K562 (cell line): ENCODE data around the gene DIPK2A. TPM values are rescaled to one million over a fixed set of nuclear protein-coding genes. Genes with fewer than 3 reads are reported as not detected.

Experiments
- ADNP ChIP-seq: fragments of 200-800 bp; sonication (Bioruptor generic); IDR thresholded peaks from 2 replicates; pipeline ENCODE4 v1.6.1; 2016; ENCODE audit warnings: missing genetic modification characterization, missing compliant biosample characterization
- CBX3 ChIP-seq, 2 experiments: IDR thresholded peaks; 1 replicate in 1 of 2; 2 replicates in 1 of 2; pipeline ENCODE4 v1.6.1; 2012; ENCODE audit warnings: inconsistent platforms in 2 of 2, low read length in 2 of 2, borderline replicate concordance in 1 of 2, control low read depth in 1 of 2
- CEBPB ChIP-seq: fragments of 450-650 bp; IDR thresholded peaks from 2 replicates; pipeline ENCODE4 v1.6.1; 2016; ENCODE audit warnings: missing genetic modification characterization, missing compliant biosample characterization
- CREM ChIP-seq: IDR thresholded peaks from 2 replicates; pipeline ENCODE4 v1.6.1; 2014; ENCODE audit warnings: antibody characterized with exemption, low read depth
- EWSR1 ChIP-seq: fragments of 450-650 bp; IDR thresholded peaks from 2 replicates; pipeline ENCODE4 v1.6.1; 2018; ENCODE audit warnings: borderline replicate concordance, mild to moderate bottlenecking, low read depth, moderate library complexity; ENCODE audit not compliant: partially characterized antibody
- GABPB2 ChIP-seq: fragments of 250-450 bp; sonication (Bioruptor Pico); conservative IDR thresholded peaks from 2 replicates; pipeline ENCODE4 v1.5.1; 2021; ENCODE audit warnings: mild to moderate bottlenecking
- GATA2 ChIP-seq: sonication (generic); formaldehyde crosslinking; IDR thresholded peaks from 2 replicates; pipeline ENCODE4 v1.4.0; 2020; ENCODE audit warnings: mild to moderate bottlenecking, missing genetic modification reagents
- GATAD2B ChIP-seq: fragments of 450-650 bp; IDR thresholded peaks from 2 replicates; pipeline ENCODE4 v1.6.1; 2017; ENCODE audit warnings: mild to moderate bottlenecking, borderline replicate concordance
- GTF2B ChIP-seq: IDR thresholded peaks from 2 replicates; pipeline ENCODE4 v1.6.1; 2011; ENCODE audit not compliant: insufficient read length; ENCODE audit errors: extremely low read depth
- MEF2A ChIP-seq: IDR thresholded peaks from 2 replicates; pipeline ENCODE4 v1.6.1; 2011; ENCODE audit warnings: low read depth, mild to moderate bottlenecking, low read length, moderate library complexity; ENCODE audit not compliant: control insufficient read depth
- MTA2 ChIP-seq: fragments of 450-650 bp; IDR thresholded peaks from 2 replicates; pipeline ENCODE4 v1.6.1; 2016; ENCODE audit warnings: low read depth
- NCOA1 ChIP-seq: fragments of 450-650 bp; IDR thresholded peaks from 2 replicates; pipeline ENCODE4 v1.6.1; 2016; ENCODE audit warnings: low read depth
- NCOA2 ChIP-seq, 2 experiments: fragments of 450-650 bp; IDR thresholded peaks; 2 replicates each; pipeline ENCODE4 v1.6.1; 2018; ENCODE audit warnings: mild to moderate bottlenecking in 2 of 2, moderate library complexity in 1 of 2; ENCODE audit not compliant: partially characterized antibody in 2 of 2
- NFATC3 ChIP-seq: fragments of 450-650 bp; IDR thresholded peaks from 2 replicates; pipeline ENCODE4 v1.6.1; 2017; ENCODE audit warnings: mild to moderate bottlenecking
- PHB2 ChIP-seq: fragments of 450-650 bp; IDR thresholded peaks from 2 replicates; pipeline ENCODE4 v1.6.1; 2017; ENCODE audit warnings: low read depth
- PML ChIP-seq: IDR thresholded peaks from 2 replicates; pipeline ENCODE4 v1.6.1; 2012; ENCODE audit warnings: low read length, inconsistent platforms
- POLR2AphosphoS5 ChIP-seq: IDR thresholded peaks from 2 replicates; pipeline ENCODE4 v1.6.1; 2011; ENCODE audit warnings: mild to moderate bottlenecking, low read depth, low read length, moderate library complexity; ENCODE audit not compliant: control insufficient read depth, insufficient read depth
- PTTG1 ChIP-seq: fragments of 450-650 bp; IDR thresholded peaks from 2 replicates; pipeline ENCODE4 v1.6.1; 2016; ENCODE audit warnings: low read depth, mild to moderate bottlenecking, missing genetic modification characterization, missing compliant biosample characterization
- STAT5A ChIP-seq: IDR thresholded peaks from 2 replicates; pipeline ENCODE4 v1.6.1; 2012; ENCODE audit warnings: low read length, inconsistent platforms, borderline replicate concordance
- TAL1 ChIP-seq: fragments of 450-650 bp; IDR thresholded peaks from 2 replicates; pipeline ENCODE4 v1.6.1; 2016; ENCODE audit warnings: mild to moderate bottlenecking
- ZBTB34 ChIP-seq: fragments of 250-450 bp; sonication (Bioruptor Pico); IDR thresholded peaks from 2 replicates; pipeline ENCODE4 v1.8.0; 2021; ENCODE audit warnings: mild to moderate bottlenecking, moderate library complexity
- ZC3H4 ChIP-seq: sonication (generic); formaldehyde crosslinking; IDR thresholded peaks from 2 replicates; pipeline ENCODE4 v1.9.0; 2021; ENCODE audit warnings: missing genetic modification reagents, borderline replicate concordance
- ZMIZ1 ChIP-seq, 2 experiments: fragments of 150-350 bp in 1 of 2; IDR thresholded peaks; 2 replicates each; pipeline ENCODE4 v1.6.1; 2012 to 2016; ENCODE audit warnings: low read depth in 2 of 2, low read length in 2 of 2, mild to moderate bottlenecking in 1 of 2, moderate library complexity in 1 of 2
- ZNF140 ChIP-seq: fragments of 250-450 bp; sonication (Bioruptor Pico); IDR thresholded peaks from 2 replicates; pipeline ENCODE4 v1.8.0; 2021; ENCODE audit warnings: moderate library complexity, mild to moderate bottlenecking, inconsistent platforms
- ZNF57 ChIP-seq: fragments of 450-650 bp; formaldehyde crosslinking; IDR thresholded peaks from 2 replicates; pipeline ENCODE4 v1.4.0; 2020; ENCODE audit warnings: mild to moderate bottlenecking, moderate library complexity
- ZSCAN29 ChIP-seq: fragments of 450-650 bp; IDR thresholded peaks from 2 replicates; pipeline ENCODE4 v1.6.1; 2017
- polyA plus RNA-seq, 8 experiments: library from polyadenylated mRNA; depleted of rRNA in 4 of 8; stranded (reverse) in 5 of 8; unstranded in 3 of 8; fragments of >200 nt; fragmentation: Nextera tagmentation in 2 of 8; fragmentation: Illumina TruSeq in 1 of 8; extraction: Ambion mirVana in 2 of 8; extraction: Trizol in 1 of 8; gene quantifications; 2 replicates each; pipeline versions ENCODE4 v1.2.1 to v1.2.3, GENCODE V29; 2011 to 2014; ENCODE audit warnings: inconsistent platforms in 1 of 8, missing spikeins in 1 of 8
- total RNA-seq, 7 experiments: library from RNA; depleted of rRNA in 6 of 7; stranded (reverse); fragments of >200 nt in 6 of 7; fragmentation: Illumina TruSeq in 2 of 7; extraction: Trizol in 2 of 7; gene quantifications; 2 replicates each; pipeline versions ENCODE4 v1.2.1 to v1.2.3, GENCODE V29; 2011 to 2021; ENCODE audit warnings: low replicate concordance in 1 of 7

The DIPK2A gene
- total and polyA plus RNA-seq, 9 of the 15 experiments (the other 6 are each of a cell fraction or from before 2014, with no cell fraction given): 3.3 to 15.7 (median 7.8) TPM

GRCh38 chr3:144015133-144015532, 43.5 kb downstream of the DIPK2A start (continued):
- peak in 1 of 2 experiments; percentile 85; a peak in 2 of 4 replicates for TF ChIP-seq ZMIZ1 (IDR thresholded peaks at IDR 0.05; ENCODE audit: low read depth in 2 of 2, low read length in 2 of 2)
- no peak for TF ChIP-seq CEBPB (tag)
- TF ChIP-seq GABPB2: no peak
- peak; percentile 89 for TF ChIP-seq STAT5A
- TF ChIP-seq ZSCAN29: no peak
- TF ChIP-seq EWSR1: no peak
- no peak for TF ChIP-seq NFATC3
- 0 out of 2 replicates have a peak, but pooled peaks have one; percentile 43 for TF ChIP-seq NCOA1
- no peak for TF ChIP-seq ZC3H4 (CRISPR knock-in tag)
- 0 out of 2 replicates have a peak, but pooled peaks have one; percentile 36 for TF ChIP-seq MEF2A
- TF ChIP-seq MTA2: peak; percentile 93
- TF ChIP-seq ZBTB34 (CRISPR knock-in tag): no peak
- 0 out of 2 replicates have a peak, but pooled peaks have one; percentile 11 for TF ChIP-seq GATAD2B
- peak; percentile 95 for TF ChIP-seq POLR2AphosphoS5
- peak in 1 of 2 experiments; percentile 49 for TF ChIP-seq NCOA2 (IDR thresholded peaks at IDR 0.05; ENCODE audit: partially characterized antibody in 2 of 2)
- peak in 1 of 2 experiments; percentile 21; a peak in 1 of 3 replicates for TF ChIP-seq CBX3 (IDR thresholded peaks at IDR 0.05; ENCODE audit: borderline replicate concordance in 1 of 2, low read length in 2 of 2)
- peak; percentile 30; the same call in 1 of the 2 replicates for TF ChIP-seq CREM
- TF ChIP-seq GATA2 (CRISPR knock-in tag): peak; percentile 76
- TF ChIP-seq TAL1: peak; percentile 95
- TF ChIP-seq PHB2: peak; percentile 76
- no peak for TF ChIP-seq ZNF140 (CRISPR knock-in tag)
- TF ChIP-seq PTTG1 (tag): no peak
- peak; percentile 95 for TF ChIP-seq PML
- no peak for TF ChIP-seq GTF2B
- no peak for TF ChIP-seq ZNF57 (CRISPR knock-in tag)
- TF ChIP-seq ADNP (tag): 0 out of 2 replicates have a peak, but pooled peaks have one; percentile 24
